Transverse colon (tissue), 3 donors: ENCODE data around the gene ALOXE3.

ENCODE experiments used
- EP300 ChIP-seq: sonication (generic); formaldehyde crosslinking; IDR thresholded peaks from one replicate; pipeline ENCODE4 v1.6.1; 2017; ENCODE audit warnings: antibody characterized with exemption, low read depth
- POLR2A ChIP-seq: fragments of 450-650 bp; IDR thresholded peaks from one replicate; pipeline ENCODE4 v1.6.1; 2016; ENCODE audit warnings: antibody characterized with exemption, mild to moderate bottlenecking, moderate library complexity
- TF ChIP-seq, protein P1 (sequence below), 5 experiments: fragments of 200-600 bp in 3 of 5; fragments of 450-650 bp in 2 of 5; sonication (generic) in 3 of 5; IDR thresholded peaks; 1 replicate in 2 of 5; 2 replicates in 3 of 5; pipeline ENCODE4 v1.5.1; 2016 to 2017; ENCODE audit warnings: antibody characterized with exemption in 5 of 5, inconsistent platforms in 3 of 5, mild to moderate bottlenecking in 2 of 5, moderate library complexity in 1 of 5

GRCh38 chr17:8166731-8167130 lies 48.4 kb upstream of the ALOXE3 start:
- TF ChIP-seq, protein P1, sequence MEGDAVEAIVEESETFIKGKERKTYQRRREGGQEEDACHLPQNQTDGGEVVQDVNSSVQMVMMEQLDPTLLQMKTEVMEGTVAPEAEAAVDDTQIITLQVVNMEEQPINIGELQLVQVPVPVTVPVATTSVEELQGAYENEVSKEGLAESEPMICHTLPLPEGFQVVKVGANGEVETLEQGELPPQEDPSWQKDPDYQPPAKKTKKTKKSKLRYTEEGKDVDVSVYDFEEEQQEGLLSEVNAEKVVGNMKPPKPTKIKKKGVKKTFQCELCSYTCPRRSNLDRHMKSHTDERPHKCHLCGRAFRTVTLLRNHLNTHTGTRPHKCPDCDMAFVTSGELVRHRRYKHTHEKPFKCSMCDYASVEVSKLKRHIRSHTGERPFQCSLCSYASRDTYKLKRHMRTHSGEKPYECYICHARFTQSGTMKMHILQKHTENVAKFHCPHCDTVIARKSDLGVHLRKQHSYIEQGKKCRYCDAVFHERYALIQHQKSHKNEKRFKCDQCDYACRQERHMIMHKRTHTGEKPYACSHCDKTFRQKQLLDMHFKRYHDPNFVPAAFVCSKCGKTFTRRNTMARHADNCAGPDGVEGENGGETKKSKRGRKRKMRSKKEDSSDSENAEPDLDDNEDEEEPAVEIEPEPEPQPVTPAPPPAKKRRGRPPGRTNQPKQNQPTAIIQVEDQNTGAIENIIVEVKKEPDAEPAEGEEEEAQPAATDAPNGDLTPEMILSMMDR (IDR thresholded peaks at IDR 0.05), result no peak
- TF ChIP-seq POLR2A (no peak), EP300 (no peak)
